LHCN-M2 (cell line): ENCODE results near the gene TLE1. TPM values are rescaled to one million over a fixed set of nuclear protein-coding genes. Genes with fewer than 3 reads are reported as not detected.

Experiments used
- DNase-seq: peaks from one replicate; pipeline ENCODE4 v3.0.0-alpha.2; 2012; ENCODE audit warnings: low read depth
- total RNA-seq: library from RNA; depleted of rRNA; stranded (reverse); fragments of >200 nt; gene quantifications from 2 replicates; pipeline ENCODE4 v1.2.3, GENCODE V29; 2014; rRNA removed

The TLE1 gene
- total RNA-seq, 1 experiment from 2014 or later = 40.3 TPM

GRCh38 chr9:81549500-81550206, 139.7 kb downstream of the TLE1 start:
- no peak for DNase-seq

DNA sequence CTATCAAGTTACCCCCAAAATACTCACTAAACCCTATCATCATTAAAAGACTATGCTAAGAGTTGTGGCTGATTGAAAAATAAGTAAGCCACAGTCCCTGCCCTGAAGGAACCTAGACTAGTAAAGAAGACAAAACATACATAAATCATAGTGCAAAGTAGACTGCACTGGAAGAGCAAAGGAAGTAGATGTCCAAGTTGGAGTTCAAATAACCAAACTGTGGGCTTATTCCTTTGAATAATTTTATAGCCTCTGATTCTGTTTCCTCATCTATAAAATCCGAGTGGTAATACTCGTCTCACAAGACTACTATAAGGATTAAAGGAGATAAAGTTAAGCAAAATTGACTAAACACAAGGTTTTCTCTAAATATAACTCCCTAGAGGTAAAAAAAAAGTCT, 140.4 kb downstream of the TLE1 start:
- no peak for DNase-seq

DNA sequence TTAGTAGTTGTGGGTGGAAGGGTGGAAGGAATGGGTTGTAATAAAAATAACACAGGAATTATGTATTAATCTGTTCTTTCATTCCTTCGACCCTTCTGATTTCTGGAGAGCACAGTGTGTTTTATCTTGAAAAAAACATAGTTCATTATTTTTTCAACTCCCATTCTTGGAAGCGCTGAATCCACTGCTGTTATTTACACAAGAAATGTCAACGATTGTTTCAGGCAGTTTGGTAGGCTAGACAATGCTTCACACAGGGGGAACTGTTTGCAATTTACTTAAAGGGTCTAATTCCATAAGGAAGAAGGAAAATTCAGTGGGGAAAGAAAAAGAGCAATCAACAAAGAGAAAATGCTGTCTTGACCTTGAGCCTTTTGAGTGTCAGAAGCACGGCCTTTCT, 142.9 kb downstream of the TLE1 start:
- no peak for DNase-seq

- no peak for DNase-seq
Observed at GRCh38 chr9:81543695-81544094, 145.7 kb downstream of the TLE1 start.

DNA sequence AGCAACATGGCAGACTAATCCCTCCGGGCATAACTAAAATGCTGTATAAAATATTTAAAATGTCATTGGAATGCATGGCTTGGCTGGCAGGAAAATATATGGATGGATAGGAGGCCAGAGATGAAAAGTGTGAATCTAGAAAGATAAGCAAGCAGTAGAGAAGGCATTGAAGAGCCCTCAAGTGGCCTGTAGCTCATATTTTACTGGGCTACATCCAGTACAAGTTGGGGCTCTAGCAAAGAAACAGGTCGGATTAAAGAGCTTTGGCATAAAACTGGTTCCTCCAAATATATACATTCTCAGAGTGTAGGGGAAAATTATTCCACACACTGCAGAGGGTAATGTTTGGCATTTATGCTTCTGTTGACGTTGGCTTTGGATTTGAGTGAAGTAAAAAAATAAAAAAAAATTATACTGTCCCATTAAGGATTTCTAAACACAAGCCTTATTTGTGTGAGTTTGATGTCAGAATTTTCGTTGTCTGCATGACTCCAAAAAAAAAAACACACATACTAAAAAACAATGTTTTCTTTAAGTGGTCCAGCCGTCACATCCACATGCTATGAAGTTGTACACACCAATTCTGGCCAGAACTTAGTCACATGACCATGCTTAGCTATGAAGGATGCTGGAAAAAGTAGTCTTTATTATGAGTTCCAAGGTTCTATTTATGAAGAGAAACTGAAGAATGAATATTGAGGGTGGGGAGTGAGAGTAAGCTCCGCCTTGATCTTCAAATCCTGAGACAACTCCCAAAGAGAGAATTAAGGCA, 147.0 kb downstream of the TLE1 start:
- no peak for DNase-seq

- DNase-seq = no peak
Observed at GRCh38 chr9:81540142-81540710, 149.1 kb downstream of the TLE1 start.

- no peak for DNase-seq
Observed at GRCh38 chr9:81539317-81539716, 150.0 kb downstream of the TLE1 start.

DNA sequence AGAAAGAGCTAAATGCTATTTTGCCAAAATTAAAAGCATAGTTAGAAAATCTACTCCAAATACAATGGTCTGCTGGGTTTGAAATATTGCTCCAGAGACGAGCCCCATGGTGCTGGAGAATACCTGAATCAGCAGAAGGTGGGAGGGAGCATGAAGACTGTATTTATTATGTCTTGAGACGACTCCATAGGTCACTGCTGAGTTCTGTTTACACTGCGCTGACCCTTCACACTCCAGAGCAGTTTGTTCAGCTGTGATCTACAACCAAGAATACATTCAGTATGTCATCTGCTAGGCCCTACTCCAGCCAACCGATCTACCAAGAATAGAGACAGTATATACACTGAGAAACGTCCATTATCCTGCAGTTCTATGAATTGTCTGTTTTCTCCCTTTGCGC, 150.5 kb downstream of the TLE1 start:
- no peak for DNase-seq

DNA sequence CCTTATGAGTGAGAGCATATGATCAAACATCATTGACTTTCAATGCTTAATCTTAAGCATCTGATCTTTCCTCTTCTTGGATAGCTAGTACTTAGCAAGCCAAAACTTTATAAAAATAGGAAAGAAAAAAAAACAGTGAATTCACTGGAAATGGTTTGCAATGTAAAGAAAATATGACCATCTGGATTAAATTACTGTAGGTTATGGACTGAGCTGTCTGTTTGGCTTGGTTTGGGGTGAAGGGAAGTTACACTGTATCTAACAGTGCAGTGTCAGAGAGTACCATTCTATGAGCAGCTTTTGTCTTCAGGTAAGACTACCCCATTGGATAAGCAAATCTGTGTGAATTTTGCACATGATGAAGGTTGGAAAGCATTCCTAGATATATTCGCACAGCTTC, 151.4 kb downstream of the TLE1 start:
- no peak for DNase-seq

- DNase-seq = no peak
Observed at GRCh38 chr9:81536242-81537025, 152.9 kb downstream of the TLE1 start.

GRCh38 chr9:81535542-81536241, 153.7 kb downstream of the TLE1 start:
- no peak for DNase-seq

GRCh38 chr9:81534138-81534875, 155.0 kb downstream of the TLE1 start:
- peak; percentile 56 for DNase-seq

Other genes with a start within 250 kb of the TLE1 start
- gene SPATA31D4, start 238.9 kb upstream of the TLE1 start, total RNA-seq = not detected in 2 replicates